Measurements from ENCODE around the gene RPS27L.
"Not testable (repeated sequence)": the region's sequence is repeated elsewhere in the genome, so short reads cannot be mapped to it uniquely, and the experiment has no call there.

RPS27L gene

GRCh38 chr15:63135281-63135680, 22.0 kb downstream of the RPS27L start:
- no peak for DNase-seq

DNA sequence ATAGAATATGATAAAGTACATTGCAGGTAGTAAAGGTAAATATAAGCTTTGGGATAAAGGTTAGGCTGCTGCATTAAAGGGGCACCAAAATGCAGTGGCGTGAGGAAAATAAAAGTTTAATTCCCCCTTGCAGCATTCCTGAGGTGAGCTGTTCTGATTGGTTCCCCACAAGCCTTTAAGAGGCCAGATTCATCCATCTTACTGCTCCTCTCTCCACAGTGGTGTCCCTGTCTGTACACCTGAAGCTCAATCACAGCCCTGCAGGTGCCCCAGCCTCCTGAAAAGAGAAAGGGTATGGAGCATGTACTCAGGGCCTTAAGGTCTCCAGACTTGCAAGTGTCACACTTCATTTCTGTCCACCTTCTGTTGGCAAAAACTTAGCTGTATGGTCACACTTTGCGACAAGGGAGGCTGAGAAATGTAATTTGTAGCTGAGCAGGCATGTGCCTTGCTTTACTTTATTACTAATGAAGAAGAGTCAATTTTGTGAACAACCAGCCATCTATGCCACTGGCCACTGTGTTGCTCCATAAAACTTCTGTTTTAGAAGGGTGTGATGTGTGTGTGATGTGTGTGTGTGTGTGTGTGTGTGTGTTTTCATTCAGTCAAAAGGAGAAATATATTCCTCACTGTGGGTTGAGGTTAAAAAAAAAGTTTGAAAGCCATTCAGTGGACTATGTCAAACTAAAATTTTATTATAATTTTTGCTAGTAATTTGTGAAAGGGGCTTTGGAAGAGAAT, 22.9 kb downstream of the RPS27L start:
- DNase-seq, result no peak

DNA sequence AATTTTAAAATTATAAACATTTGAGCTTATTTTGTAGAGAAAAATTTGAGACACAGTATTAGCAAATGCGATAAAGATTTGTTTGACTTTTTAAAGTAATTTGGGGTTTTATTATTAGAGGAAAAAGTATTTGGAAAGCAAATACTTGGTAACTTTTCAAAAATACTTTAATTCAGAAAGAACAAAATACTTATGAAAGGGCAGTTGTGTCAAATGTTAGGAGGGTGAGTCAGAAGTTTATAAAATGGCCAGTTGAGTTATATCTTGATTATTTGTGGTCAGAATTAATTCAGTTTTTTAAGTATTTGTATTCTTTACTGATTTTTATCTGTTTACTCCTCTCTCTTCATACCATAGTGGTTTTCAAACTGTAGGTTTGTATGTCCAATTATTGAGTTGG, 23.5 kb downstream of the RPS27L start:
- no peak for DNase-seq

DNA sequence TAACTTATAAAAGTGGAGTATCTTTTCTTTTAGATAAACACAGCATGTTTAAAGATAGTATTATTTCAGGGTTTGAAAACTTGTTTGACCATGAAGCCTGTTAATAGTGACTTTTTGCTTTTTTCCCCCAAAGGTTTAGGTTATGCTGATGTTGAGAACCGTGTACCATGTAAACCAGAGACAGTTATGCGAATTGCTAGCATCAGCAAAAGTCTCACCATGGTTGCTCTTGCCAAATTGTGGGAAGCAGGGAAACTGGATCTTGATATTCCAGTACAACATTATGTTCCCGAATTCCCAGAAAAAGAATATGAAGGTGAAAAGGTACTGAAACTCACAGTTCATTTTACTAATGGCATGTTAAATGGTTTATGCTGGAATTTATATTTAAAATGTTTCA, 30.6 kb downstream of the RPS27L start:
- no peak for DNase-seq

GRCh38 chr15:63124506-63124905, 32.8 kb downstream of the RPS27L start:
- DNase-seq, result no peak

DNA sequence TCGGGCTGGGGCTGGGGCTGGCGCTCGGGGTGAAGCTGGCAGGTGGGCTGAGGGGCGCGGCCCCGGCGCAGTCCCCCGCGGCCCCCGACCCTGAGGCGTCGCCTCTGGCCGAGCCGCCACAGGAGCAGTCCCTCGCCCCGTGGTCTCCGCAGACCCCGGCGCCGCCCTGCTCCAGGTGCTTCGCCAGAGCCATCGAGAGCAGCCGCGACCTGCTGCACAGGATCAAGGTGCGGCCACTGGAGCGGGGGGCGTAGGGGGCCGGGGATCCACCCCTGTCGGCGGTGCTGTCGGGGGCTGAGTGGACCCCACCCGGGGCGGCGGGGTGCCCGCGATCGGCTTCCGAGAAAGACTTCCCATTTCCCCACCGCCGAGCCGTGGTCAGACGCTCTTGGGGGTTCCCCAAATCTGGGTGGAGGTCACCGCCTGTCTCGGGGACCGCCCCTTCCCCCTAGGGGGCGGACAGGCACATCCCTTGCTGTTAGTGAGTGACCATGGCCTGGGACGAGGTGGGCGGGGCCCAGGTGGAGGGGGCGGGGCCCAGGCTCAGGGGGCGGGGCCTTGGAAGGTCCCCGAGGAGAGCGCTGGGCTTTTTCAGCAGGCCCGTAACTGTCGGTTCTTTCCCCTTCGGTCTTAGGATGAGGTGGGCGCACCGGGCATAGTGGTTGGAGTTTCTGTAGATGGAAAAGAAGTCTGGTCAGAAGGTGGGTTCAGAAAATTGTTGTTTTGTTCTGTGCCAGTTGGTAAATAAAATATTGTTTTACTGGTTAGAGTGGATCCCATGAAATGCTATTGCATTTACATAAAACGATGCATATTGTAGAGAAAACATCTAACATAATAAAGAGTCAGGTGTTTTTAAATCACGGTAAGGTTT, 35.0 kb downstream of the RPS27L start:
- DNase-seq, result peak; percentile 73

DNA sequence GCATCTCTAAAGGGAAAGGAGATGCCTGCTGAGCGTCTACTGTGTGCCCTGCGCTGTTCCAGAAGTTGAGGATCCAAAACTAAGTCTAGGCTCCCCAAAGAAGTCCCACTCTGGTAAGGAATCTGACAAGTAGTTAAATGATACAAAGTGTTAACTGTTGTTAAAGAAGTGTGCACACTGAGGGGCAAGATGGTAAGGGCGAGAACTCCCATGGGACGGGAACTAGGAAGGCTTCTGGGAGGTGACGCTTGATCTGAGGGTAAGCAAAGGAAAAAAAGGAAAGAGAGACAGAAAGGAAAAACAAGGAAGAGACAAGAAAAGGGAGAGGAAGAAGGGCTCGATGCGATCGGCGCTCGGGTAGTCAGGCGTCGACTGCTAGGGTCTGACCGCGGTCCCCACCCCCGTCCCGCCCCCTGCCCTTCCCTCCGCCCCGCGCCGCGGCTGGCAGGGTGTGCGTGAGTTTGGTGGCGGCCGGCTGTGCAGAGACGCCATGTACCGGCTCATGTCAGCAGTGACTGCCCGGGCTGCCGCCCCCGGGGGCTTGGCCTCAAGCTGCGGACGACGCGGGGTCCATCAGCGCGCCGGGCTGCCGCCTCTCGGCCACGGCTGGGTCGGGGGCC, 35.8 kb downstream of the RPS27L start, which contains the start of gene LACTB:
TSS of gene LACTB (plus strand) at position 480 of the 620 bp plus-strand sequence. CDS start at position 491, 11 bp downstream.
- peak; percentile 82 for DNase-seq

GRCh38 chr15:63118854-63119253, 38.4 kb downstream of the RPS27L start:
- DNase-seq, result no peak

DNA sequence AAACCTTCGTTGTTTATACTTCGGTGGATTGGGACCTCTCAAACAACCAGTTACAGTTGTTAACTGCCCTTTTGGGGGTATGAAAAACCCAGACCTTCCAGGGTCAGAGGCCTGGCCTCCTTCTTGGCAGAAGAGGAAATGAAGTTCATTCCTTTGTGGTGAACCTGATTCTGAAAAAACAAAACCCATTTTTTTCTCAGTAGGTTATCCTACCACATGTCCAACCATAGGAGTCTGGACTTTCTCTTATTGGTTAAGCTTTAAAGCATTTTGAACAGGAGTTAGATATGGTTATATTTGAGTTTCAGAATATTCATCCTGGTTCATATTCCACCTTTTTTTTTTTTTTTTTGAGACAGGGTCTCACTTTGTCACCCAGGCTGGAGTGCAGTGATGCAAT, 42.8 kb downstream of the RPS27L start:
- no peak for DNase-seq

DNA sequence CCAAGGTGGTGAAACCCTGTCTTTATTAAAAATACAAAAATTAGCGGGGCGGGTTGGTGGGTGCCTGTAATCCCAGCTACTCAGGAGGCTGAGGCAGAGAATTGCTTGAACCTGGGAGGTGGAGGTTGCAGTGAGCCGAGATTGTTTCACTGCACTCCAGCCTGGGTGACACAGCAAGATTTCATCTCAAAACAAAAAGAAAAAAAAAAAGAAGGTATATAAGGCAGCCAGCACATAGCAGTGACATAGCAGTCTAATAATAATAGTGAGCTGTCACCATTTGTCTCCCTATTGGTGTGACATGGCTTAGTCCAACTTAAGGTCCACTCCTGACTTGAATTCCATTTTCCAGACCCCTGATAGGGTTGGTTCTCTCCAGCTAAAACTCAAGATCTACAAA, 44.4 kb downstream of the RPS27L start:
- no peak for DNase-seq

DNA sequence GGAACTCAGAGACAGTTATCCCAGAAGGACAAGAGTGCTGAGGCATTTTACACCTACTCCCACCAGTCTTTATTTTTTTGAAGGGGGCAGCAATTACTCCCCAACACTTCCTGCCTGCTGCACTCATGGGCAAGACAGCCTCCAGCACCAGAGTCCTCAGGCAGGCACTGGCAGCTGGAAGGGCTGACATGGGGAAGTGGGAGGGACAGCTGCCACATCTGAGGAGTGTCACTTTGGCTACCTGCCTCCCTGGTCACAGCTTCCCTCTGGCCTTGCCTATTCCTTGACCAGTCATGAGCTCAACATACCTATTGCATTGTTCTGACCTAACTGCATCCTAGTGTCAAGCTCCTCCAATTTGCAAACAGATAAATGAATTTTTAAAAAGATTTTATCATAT, 45.8 kb downstream of the RPS27L start:
- no peak for DNase-seq

GRCh38 chr15:63110428-63111026, 46.8 kb downstream of the RPS27L start:
- DNase-seq, result no peak

- DNase-seq, result no peak
Measured at GRCh38 chr15:63109920-63110319, 47.4 kb downstream of the RPS27L start.

- DNase-seq, result no peak
Measured at GRCh38 chr15:63109498-63109897, 47.8 kb downstream of the RPS27L start.

DNA sequence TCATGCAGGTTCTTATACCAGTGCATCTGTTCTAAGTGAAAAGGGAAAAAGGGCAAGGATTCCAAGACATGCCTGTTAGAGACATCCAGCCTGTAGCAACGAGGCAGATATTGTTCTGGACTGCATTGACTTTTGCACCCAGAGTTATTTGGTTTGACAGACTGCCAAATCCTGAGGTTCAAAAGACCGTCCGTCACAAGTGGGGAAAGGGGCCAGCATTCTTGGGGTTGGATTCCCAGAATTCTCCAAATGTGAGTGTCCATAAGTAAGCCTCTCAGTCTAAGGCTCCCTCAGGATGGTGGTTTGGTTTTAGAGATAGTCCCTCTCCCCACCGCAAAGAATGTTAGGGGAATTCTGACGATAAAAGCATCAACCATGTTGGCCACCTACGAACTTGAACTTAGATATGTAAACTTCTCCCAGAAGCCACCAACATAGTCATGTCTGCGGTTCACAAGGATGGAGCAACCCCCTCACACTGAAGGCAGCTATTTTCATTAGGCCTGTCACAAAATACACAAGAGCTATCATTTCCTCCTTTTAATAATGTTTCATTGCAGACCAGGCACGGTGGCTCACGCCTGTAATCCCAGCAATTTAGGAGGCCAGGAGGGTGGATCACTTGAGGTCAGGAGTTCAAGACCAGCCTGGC, 49.3 kb downstream of the RPS27L start:
- no peak for DNase-seq

GRCh38 chr15:63105354-63105753, 51.9 kb downstream of the RPS27L start:
- DNase-seq, result not testable (repeated sequence)

GRCh38 chr15:63104727-63105126, 52.5 kb downstream of the RPS27L start:
- DNase-seq, result no peak

- DNase-seq, result no peak
Measured at GRCh38 chr15:63103416-63103815, 53.9 kb downstream of the RPS27L start.

GRCh38 chr15:63099581-63099980, 57.7 kb downstream of the RPS27L start:
- not testable (repeated sequence) for DNase-seq

GRCh38 chr15:63098901-63099300, 58.4 kb downstream of the RPS27L start:
- not testable (repeated sequence) for DNase-seq
